NOMO-1 treated with DMSO at 0.1 percent for 48 hours (cell line): ENCODE results near the gene DNAJA3.
A peak's percentile ranks its signal among the peaks of the same experiment; 100 is the strongest.

Experiments
- DNase-seq: peaks from one replicate; lab custom pipeline; 2025; ENCODE audit not compliant: unreplicated experiment; lab: John Stamatoyannopoulos, UW

The DNAJA3 gene

DNA sequence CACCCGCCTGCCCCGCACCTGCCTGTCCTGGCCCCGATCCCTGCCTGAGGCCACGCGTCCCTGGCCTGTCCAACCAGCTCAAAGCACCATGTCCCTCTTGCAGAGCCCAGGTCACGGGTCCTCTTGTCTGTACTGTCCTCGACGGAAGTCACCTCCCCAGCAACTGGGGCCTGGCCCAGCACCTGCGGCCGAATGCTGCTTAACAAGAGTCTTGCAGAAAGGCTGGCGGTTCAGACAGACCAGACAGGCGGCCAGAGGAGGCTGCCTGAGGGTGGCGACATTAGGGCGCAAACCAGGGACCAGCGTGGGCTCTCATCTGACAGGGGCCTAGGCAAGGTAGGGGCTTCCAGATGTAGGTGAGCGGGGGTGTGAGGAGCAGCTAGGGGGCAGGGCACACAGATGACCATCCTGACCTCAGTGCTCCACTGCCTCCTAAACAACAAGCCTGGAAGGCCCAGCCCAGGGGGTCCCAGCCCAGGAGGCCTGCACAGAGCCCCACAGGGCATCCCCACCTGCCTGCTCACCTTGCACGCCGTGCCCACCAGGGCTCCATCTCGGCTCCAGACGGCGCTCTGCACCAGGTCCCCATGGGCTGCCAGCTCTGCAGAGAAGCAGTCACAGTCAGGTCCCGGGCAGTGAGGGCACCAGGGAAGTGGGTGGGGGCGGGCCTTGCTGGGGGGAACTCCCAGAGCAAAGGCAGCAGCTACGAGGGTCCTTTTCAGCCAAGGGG, 20.5 kb upstream of the DNAJA3 start:
- DNase-seq, result no peak

- DNase-seq, result no peak
Measured at GRCh38 chr16:4407543-4408322, 17.9 kb upstream of the DNAJA3 start.

- no peak for DNase-seq
Measured at GRCh38 chr16:4408323-4408690, 17.4 kb upstream of the DNAJA3 start.

- no peak for DNase-seq
Measured at GRCh38 chr16:4409081-4409932, 16.4 kb upstream of the DNAJA3 start.

- DNase-seq, result no peak
Measured at GRCh38 chr16:4410335-4411075, 15.2 kb upstream of the DNAJA3 start.

DNA sequence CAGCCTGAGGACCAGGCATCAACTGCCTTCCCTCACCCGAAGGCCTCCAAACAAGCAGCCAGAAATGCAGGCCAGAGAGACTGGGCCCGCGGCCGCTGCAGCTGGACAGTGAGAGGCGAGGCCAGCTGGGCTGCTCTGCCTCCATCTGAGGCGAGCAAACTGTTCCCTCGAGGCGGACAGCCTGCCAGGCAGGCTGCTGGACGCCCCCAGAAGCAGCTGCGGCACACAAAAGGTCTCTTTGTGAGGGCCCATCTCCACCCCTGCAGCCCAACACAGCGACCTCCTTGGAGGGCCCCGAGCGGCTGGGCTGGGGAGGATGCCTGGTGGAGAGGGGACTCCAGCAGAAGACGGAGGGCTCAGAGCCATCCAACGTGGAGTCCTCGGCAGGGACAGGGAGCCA, 14.0 kb upstream of the DNAJA3 start:
- DNase-seq, result no peak

DNA sequence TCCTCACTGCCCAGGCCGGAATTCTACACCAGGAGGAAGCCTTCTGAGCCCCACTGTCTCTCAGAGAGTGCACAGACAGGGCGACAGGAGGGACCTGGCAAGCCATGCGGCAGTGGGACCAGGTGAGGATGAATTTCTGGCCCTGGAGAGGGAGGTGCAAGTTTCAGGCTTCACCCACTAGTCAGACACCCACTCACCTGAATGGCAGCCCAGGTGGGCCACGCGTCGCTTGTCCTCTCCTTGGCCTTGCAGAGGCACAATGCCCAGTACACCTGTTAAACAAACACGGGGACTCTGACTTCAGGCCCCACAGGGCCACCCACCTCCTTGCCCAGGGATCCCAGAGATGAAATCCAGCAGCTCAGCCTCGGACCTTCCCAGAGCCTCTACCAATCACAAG, 13.5 kb upstream of the DNAJA3 start:
- no peak for DNase-seq

DNA sequence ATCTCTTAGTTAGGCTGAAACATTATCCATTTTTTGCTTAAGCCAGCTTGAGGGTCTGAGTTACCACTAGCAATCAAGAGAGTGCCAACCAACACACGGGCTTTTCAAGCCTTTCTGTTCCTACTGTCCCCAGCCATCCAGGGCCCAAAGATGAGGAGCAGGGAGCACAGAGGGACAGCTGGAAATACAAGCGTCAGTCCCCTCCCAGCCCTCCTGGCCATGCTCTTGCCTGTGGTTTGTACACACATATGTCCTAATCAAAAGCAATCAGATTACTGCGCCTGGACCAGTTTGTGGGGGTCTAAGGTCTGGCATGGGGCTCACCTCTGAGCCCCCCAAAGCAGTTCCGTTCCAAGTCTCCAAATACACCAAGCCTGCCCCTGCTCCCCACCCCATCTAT, 12.8 kb upstream of the DNAJA3 start:
- no peak for DNase-seq

DNA sequence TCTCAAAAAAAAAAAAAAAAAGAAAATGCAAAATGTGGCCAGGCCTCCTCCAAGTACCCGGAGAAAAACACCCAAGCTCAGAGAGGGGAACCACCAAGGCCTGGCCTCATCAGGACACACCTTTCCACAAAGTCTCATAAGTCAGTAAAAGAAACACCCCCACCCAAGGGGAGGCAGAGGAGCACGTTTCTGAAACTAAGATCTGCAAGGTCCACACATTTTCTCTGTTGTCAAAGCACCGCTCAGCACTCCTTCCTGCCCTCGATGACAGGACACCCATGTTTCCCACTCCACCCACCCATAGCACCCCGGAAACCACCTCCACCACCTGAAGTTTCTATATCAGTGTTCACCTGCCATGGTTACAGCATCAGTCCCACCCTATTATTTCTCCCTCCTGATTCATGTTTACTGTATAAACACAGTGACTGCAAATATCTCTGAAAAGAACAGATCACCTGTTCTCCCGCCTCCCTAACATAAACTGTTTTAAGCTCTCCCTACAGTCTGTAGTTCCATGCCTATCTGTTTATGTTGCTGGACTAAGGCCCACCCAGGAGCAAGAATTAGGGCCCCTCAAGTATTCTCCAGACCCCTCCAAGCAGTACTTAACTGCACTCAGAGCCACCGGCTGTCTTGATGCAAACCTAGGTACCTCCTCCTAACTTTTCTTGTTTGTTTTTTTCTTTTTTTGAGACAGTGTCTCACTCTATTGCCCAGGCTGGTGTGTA, 11.3 kb upstream of the DNAJA3 start:
- DNase-seq, result no peak

GRCh38 chr16:4415538-4416199, 10.0 kb upstream of the DNAJA3 start:
- peak; percentile 87 for DNase-seq

DNA sequence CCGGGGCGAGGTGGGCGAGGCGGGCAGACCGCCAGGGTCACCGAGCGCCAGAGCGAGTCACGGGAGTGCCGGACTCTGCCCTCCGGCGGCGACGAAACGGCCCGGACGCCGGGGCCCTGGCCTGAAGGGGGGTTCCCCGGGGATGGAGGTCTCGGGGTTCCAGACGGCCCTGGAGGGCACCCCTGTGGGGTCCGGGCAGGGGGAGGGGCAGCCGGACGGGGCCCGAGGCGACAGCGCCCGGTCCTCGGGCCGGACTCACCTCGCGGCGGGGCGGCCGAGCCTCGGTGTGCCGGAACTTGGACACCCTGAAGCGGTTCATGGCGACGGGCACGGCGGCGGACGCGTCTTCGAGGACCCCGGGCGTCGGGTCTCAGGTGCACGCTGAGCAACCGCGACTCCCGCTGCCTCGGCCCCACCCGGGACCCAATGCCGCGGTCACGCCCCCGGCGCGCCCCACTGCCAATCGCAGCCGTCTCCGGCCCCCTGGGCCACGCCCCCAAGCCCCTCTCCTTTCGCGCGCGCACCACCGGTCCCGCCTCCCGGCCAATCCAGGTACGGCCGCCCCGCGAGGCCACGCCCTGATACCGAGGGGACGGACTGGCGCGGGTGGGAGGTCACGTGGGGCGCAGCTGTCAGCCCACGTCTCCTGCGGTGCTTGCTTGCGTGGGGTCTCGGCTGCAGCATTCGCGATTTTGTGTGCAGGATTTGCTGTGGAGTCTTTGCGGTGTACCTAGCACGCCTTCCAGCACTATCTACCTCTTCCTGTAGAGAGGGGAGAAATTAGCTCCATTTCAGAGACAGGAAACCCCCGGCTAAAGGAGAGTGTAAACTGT, 9.3 kb upstream of the DNAJA3 start, which contains the start of gene CORO7:
Gene CORO7, minus strand, starts transcription at position 397 of the 833 bp plus-strand sequence. Its CDS starts 78 bp downstream, at position 319.
- DNase-seq, result peak; percentile 95

DNA sequence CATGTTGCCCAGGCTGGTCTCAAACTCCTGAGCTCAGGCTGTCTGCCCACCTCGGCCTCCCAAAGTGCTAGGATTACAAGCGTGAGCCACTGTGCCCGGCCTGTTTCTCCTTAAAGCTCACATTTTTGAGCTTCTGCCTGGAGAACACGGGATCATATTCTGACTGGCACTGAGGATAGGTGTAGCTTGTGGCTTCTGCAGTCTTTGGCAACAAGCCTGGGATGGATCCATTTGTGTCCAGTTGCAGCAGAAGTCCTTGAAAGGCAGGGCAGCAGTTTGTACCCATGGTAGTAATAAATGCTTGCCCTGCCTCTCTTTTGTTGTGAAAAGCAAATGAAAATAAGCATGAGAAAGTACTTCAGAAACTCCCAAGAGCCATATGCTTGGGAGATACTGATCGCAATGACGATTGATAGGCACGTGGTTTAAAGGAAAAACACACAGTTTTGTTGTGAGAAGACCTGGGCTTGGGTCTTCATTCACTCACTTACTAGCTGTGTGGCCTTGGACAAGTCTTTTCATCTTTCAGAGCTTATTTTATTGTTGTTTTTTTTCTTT, 6.2 kb upstream of the DNAJA3 start:
- no peak for DNase-seq

DNA sequence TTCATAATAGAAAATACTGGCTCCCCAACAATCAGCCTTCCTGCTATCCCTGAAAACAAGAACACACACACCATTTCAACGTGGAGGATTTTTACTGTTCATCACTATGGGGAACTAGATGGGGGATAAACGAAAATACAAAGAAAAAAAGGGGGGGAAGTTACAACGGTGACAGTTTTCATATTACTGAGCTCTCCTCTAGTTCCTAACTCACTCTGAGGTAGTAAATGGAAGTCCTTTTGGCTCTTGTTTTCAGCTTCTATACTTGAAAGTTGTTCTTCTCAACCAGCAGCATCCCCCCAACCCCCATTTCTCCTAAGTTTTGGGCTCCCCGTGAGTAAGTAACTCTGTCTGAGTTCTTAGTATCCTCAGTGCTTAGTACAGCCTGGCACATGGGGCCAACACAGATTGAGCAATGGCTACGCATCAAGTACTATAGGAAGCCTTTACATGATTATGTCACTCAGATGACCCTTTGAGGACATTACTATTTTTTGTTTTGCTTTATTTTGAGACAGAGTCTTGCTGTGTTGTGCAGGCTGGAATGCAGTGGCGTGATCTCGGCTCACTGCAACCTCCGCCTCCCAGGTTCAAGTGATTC, 5.1 kb upstream of the DNAJA3 start:
- peak; percentile 83 for DNase-seq

GRCh38 chr16:4426021-4426684, 485 bp downstream of the DNAJA3 start:
- peak; percentile 41 for DNase-seq

DNA sequence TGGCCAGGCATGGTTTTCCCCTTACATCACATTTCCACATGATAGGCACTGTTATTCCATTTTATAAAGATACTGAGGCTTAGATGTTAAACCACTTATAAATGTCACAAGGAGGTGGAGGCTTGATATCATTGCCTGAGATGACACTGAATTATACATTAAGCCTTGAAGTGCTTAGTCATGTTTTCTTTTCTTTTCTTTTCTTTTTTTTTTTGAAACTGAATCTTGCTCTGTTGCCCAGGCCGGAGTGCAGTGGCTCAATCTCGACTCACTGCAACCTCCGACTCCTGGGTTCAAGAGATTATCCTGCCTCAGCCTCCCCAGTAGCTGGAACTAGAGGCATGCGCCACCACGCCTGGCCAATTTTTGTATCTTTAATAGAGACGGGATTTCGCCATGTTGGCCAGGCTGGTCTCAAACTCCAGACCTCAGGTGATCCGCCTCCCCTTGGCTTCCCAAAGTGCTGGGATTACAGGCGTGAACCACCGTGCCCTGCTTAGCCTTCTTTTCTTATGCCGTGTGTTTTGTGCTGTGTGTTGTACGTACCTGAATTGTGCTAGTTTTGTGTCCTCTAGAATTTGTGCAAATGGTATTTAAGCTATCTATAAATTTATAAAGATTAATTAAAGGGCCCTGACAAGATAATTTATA, 1.2 kb downstream of the DNAJA3 start:
- no peak for DNase-seq

GRCh38 chr16:4428500-4428899, 2.8 kb downstream of the DNAJA3 start:
- no peak for DNase-seq

- DNase-seq, result no peak
Measured at GRCh38 chr16:4431023-4431422, 5.4 kb downstream of the DNAJA3 start.
